WTC11 (cell line): Measurements from ENCODE around the gene GTPBP1.

Experiments used
- CBFB ChIP-seq: sonication (generic); formaldehyde crosslinking; IDR thresholded peaks from 2 replicates; pipeline ENCODE4 v1.8.1; 2022; ENCODE audit warnings: mild to moderate bottlenecking, low read depth, missing genetic modification reagents
- CTCF ChIP-seq: fragments of 200-600 bp; IDR thresholded peaks from 2 replicates; pipeline ENCODE4 v1.8.0; 2022; ENCODE audit warnings: antibody characterized with exemption
- ELF4 ChIP-seq: sonication (generic); formaldehyde crosslinking; IDR thresholded peaks from 2 replicates; pipeline ENCODE4 v1.8.1; 2022; ENCODE audit warnings: low read depth, mild to moderate bottlenecking, moderate library complexity, missing genetic modification reagents
- FOXK1 ChIP-seq: sonication (generic); formaldehyde crosslinking; IDR thresholded peaks from 2 replicates; pipeline ENCODE4 v1.8.0; 2022; ENCODE audit warnings: mild to moderate bottlenecking, moderate library complexity, missing genetic modification reagents
- FOXP4 ChIP-seq: sonication (generic); formaldehyde crosslinking; IDR thresholded peaks from 2 replicates; pipeline ENCODE4 v1.8.0; 2022; ENCODE audit warnings: mild to moderate bottlenecking, missing genetic modification reagents
- NFE2L1 ChIP-seq: sonication (generic); formaldehyde crosslinking; IDR thresholded peaks from 2 replicates; pipeline ENCODE4 v1.8.1; 2023; ENCODE audit warnings: missing genetic modification reagents
- NFYB ChIP-seq: sonication (generic); formaldehyde crosslinking; conservative IDR thresholded peaks from 2 replicates; pipeline ENCODE4 v1.8.0; 2022; ENCODE audit warnings: low read depth, missing genetic modification reagents
- NR1H2 ChIP-seq: sonication (generic); formaldehyde crosslinking; IDR thresholded peaks from 2 replicates; pipeline ENCODE4 v1.9.0; 2021; ENCODE audit warnings: mild to moderate bottlenecking, moderate library complexity, missing genetic modification reagents
- PRDM15 ChIP-seq: sonication (generic); formaldehyde crosslinking; IDR thresholded peaks from 2 replicates; pipeline ENCODE4 v1.8.0; 2022; ENCODE audit warnings: missing genetic modification reagents
- SP1 ChIP-seq: sonication (generic); formaldehyde crosslinking; conservative IDR thresholded peaks from 2 replicates; pipeline ENCODE4 v1.8.1; 2022; ENCODE audit warnings: missing genetic modification reagents
- USF1 ChIP-seq: sonication (generic); formaldehyde crosslinking; IDR thresholded peaks from 2 replicates; pipeline ENCODE4 v1.8.0; 2022; ENCODE audit warnings: mild to moderate bottlenecking, missing genetic modification reagents
- ZNF423 ChIP-seq: fragments of 250-450 bp; sonication (Bioruptor Pico); IDR thresholded peaks from 2 replicates; pipeline ENCODE4 v2.1.2; 2022; ENCODE audit warnings: mild to moderate bottlenecking, moderate library complexity
- ZSCAN18 ChIP-seq: fragments of 250-450 bp; sonication (Bioruptor Pico); IDR thresholded peaks from 2 replicates; pipeline ENCODE4 v2.1.2; 2022; ENCODE audit warnings: mild to moderate bottlenecking, moderate library complexity

GRCh38 chr22:38712486-38713207 lies 6.9 kb downstream of the GTPBP1 start:
- TF ChIP-seq NFYB (CRISPR knock-in tag) (no peak), CTCF (no peak), NFE2L1 (no peak), NR1H2 (CRISPR knock-in tag) (no peak), FOXK1 (CRISPR knock-in tag) (no peak), CBFB (CRISPR knock-in tag) (no peak), FOXP4 (CRISPR knock-in tag) (no peak), PRDM15 (CRISPR knock-in tag) (no peak), SP1 (CRISPR knock-in tag) (no peak), ZNF423 (no peak), ZSCAN18 (CRISPR knock-in tag) (no peak), ELF4 (no peak), USF1 (CRISPR knock-in tag) (no peak)
